CD4-positive, alpha-beta T cell (primary cell): Measurements from ENCODE around the gene OR6N1. TPM values are rescaled to one million over a fixed set of nuclear protein-coding genes. Genes with fewer than 3 reads are reported as not detected.

Experiments
- ATAC-seq: fragments of 200-7000 bp; cut with Tn5 transposase; one replicate; pipeline ENCODE4 v1.10.0; 2022; ENCODE audit warnings: mild to moderate bottlenecking; ENCODE audit not compliant: poor library complexity
- CTCF ChIA-PET: fragments of 350-600 bp; sonication (Branson Sonifier 250); formaldehyde crosslinking; loops from one replicate; lab custom pipeline; 2021; ENCODE audit warnings: antibody characterized with exemption, inconsistent platforms; lab: Charles Lee
- POLR2A ChIA-PET: fragments of 350-600 bp; sonication (Branson Sonifier 250); formaldehyde crosslinking; loops from one replicate; lab custom pipeline; 2021; ENCODE audit warnings: antibody characterized with exemption, inconsistent platforms; lab: Charles Lee
- DNase-seq, 14 experiments: peaks; one replicate each; pipeline ENCODE4 v3.0.0-alpha.2; 2013 to 2020; ENCODE audit warnings: mixed read lengths in 2 of 14
- H3K27ac ChIP-seq, 2 donors: one replicate each; pipeline versions ENCODE4 v1.5.1 to v1.7.0; 2013; ENCODE audit warnings: low read length in 2 of 2, low read depth in 1 of 2, mild to moderate bottlenecking in 1 of 2
- H3K27me3 ChIP-seq, 2 experiments: 1 replicate in 1 of 2; 2 replicates in 1 of 2; pipeline versions ENCODE4 v1.6.1 to v1.7.0; 2013; ENCODE audit warnings: low read length in 2 of 2, control low read depth in 1 of 2, mild to moderate bottlenecking in 1 of 2, moderate library complexity in 1 of 2; ENCODE audit not compliant: insufficient read depth in 2 of 2, control insufficient read depth in 1 of 2
- H3K36me3 ChIP-seq: one replicate; pipeline ENCODE4 v1.6.1; 2013; ENCODE audit warnings: low read length, control low read depth; ENCODE audit not compliant: insufficient read depth
- H3K4me1 ChIP-seq: one replicate; pipeline ENCODE4 v1.6.1; 2013; ENCODE audit warnings: low read length, control low read depth; ENCODE audit not compliant: insufficient read depth
- H3K4me3 ChIP-seq: one replicate; pipeline ENCODE4 v1.5.1; 2013; ENCODE audit warnings: mild to moderate bottlenecking, low read length, moderate library complexity
- H3K9me3 ChIP-seq, 2 experiments: 1 replicate in 1 of 2; 2 replicates in 1 of 2; pipeline versions ENCODE4 v1.6.1 to v1.7.0; 2013; ENCODE audit warnings: low read length in 2 of 2, mild to moderate bottlenecking in 2 of 2, control low read depth in 1 of 2, moderate library complexity in 1 of 2; ENCODE audit not compliant: control insufficient read depth in 1 of 2, insufficient read depth in 1 of 2
- H3K27ac Mint-ChIP-seq: one replicate; pipeline ENCODE4 v1.8.0; 2020; ENCODE audit warnings: mixed read lengths
- H3K27me3 Mint-ChIP-seq: one replicate; pipeline ENCODE4 v1.8.0; 2021; ENCODE audit warnings: mixed read lengths
- H3K36me3 Mint-ChIP-seq: one replicate; pipeline ENCODE4 v1.8.0; 2021; ENCODE audit warnings: low read depth, mixed read lengths
- H3K4me1 Mint-ChIP-seq: one replicate; pipeline ENCODE4 v1.8.0; 2021; ENCODE audit warnings: low read depth, mixed read lengths
- H3K4me3 Mint-ChIP-seq: one replicate; pipeline ENCODE4 v1.8.0; 2020; ENCODE audit warnings: mild to moderate bottlenecking, mixed read lengths
- H3K9me3 Mint-ChIP-seq: one replicate; pipeline ENCODE4 v1.8.0; 2020; ENCODE audit warnings: mixed read lengths
- CTCF ChIP-seq: fragments of 200-600 bp; IDR thresholded peaks from one replicate; pipeline ENCODE4 v1.8.0; 2022; ENCODE audit warnings: antibody characterized with exemption, mild to moderate bottlenecking
- intact Hi-C, 2 experiments: fragments of 100-400 bp; cut with DNase I in 1 of 2; cut with micrococcal nuclease in 1 of 2; formaldehyde crosslinking; loops; one replicate each; pipeline versions ENCODE4 v1.15.1 to v1.9.0; 2023 to 2025; cut with DNase I, micrococcal nuclease
- total RNA-seq, 174 experiments: library from RNA in 2 of 174; stranded (reverse) in 2 of 174; gene quantifications; one replicate each; pipeline ENCODE4 v1.2.3 and lab custom pipeline; 2021 to 2026

OR6N1 gene
- total RNA-seq, 2 experiments from 2014 or later = not detected

GRCh38 chr1:158819461-158820443 is 47.8 kb upstream of the OR6N1 start:
- TF ChIP-seq CTCF = no peak
- no peak overlapping the region for H3K4me3 Mint-ChIP-seq
- no peaks in the 10 kb centered on the region for H3K27me3 ChIP-seq
- H3K27ac Mint-ChIP-seq = peak overlapping the region; percentile 48
- intact Hi-C loops = no loop called here
- H3K4me3 ChIP-seq = no peak overlapping the region
- H3K27me3 Mint-ChIP-seq = no peaks in the 10 kb centered on the region
- DNase-seq (peak in 4 of 14 experiments; percentile 11 to 63 (median 28)), ATAC-seq (peak; percentile 67)
- CTCF ChIA-PET = interaction anchor here (1.1 kb wide), 1 partner anchor 13 kb away, joined by 3 read pairs; no protein-coding TSS in a partner anchor
- H3K36me3 ChIP-seq = no peaks in the 10 kb centered on the region
- H3K9me3 ChIP-seq = no peaks in the 10 kb centered on the region
- POLR2A ChIA-PET = interaction anchor here (0.7 to 0.8 kb wide), 2 partner anchors 11 to 616 kb away, joined by 3 read pairs; partner anchors contain the start of gene MNDA
- peaks cover 17% of the 10 kb centered on the region for H3K4me1 Mint-ChIP-seq
- H3K27ac ChIP-seq = peak overlapping the region in 1 of 2 donors; percentile 37
- H3K9me3 Mint-ChIP-seq = no peaks in the 10 kb centered on the region
- no peaks in the 10 kb centered on the region for H3K36me3 Mint-ChIP-seq
- peaks cover 7% of the 10 kb centered on the region for H3K4me1 ChIP-seq

GRCh38 chr1:158818975-158819431 is 47.0 kb upstream of the OR6N1 start:
- CTCF ChIA-PET = interaction anchor here (1.1 kb wide), 1 partner anchor 13 kb away, joined by 3 read pairs; no protein-coding TSS in a partner anchor
- Histone ChIP-seq H3K9me3 (no peaks in the 10 kb centered on the region), H3K27me3 (no peaks in the 10 kb centered on the region), H3K27ac (peak overlapping the region in 1 of 2 donors; percentile 37), H3K4me1 (peaks cover 7% of the 10 kb centered on the region), H3K4me3 (no peak overlapping the region), H3K36me3 (no peaks in the 10 kb centered on the region)
- Mint-ChIP-seq H3K4me1 (peaks cover 17% of the 10 kb centered on the region), H3K36me3 (no peaks in the 10 kb centered on the region), H3K9me3 (no peaks in the 10 kb centered on the region), H3K4me3 (no peak overlapping the region), H3K27ac (no peak overlapping the region), H3K27me3 (no peaks in the 10 kb centered on the region)
- no peak for ATAC-seq
- no peak for TF ChIP-seq CTCF
- POLR2A ChIA-PET = interaction anchor here (0.7 to 0.8 kb wide), 2 partner anchors 12 to 615 kb away, joined by 3 read pairs; partner anchors contain the start of gene MNDA
- intact Hi-C loops = no loop called here
- DNase-seq = no peak

- Mint-ChIP-seq H3K27me3 (no peaks in the 10 kb centered on the region), H3K4me1 (peaks cover 17% of the 10 kb centered on the region), H3K9me3 (no peaks in the 10 kb centered on the region), H3K27ac (no peak overlapping the region), H3K36me3 (no peaks in the 10 kb centered on the region), H3K4me3 (no peak overlapping the region)
- TF ChIP-seq CTCF = no peak
- DNase-seq (no peak), ATAC-seq (no peak)
- intact Hi-C loops = no loop called here
- CTCF ChIA-PET = interaction anchor here (1.1 kb wide), 1 partner anchor 14 kb away, joined by 3 read pairs; no protein-coding TSS in a partner anchor
- Histone ChIP-seq H3K4me1 (peaks cover 7% of the 10 kb centered on the region), H3K9me3 (no peaks in the 10 kb centered on the region), H3K4me3 (no peak overlapping the region), H3K36me3 (no peaks in the 10 kb centered on the region), H3K27me3 (no peaks in the 10 kb centered on the region), H3K27ac (no peak overlapping the region)
- POLR2A ChIA-PET = interaction anchor here (0.8 kb wide), 1 partner anchor 615 kb away, joined by 3 read pairs; no protein-coding TSS in a partner anchor
Observed at GRCh38 chr1:158818560-158818959, 46.6 kb upstream of the OR6N1 start.
